WTC11 (cell line): ENCODE data around the gene MRPS14.

Experiments used
- CTCF ChIP-seq: fragments of 200-600 bp; IDR thresholded peaks from 2 replicates; pipeline ENCODE4 v1.8.0; 2022; ENCODE audit warnings: antibody characterized with exemption
- FOXP1 ChIP-seq: sonication (generic); formaldehyde crosslinking; IDR thresholded peaks from 2 replicates; pipeline ENCODE4 v1.8.0; 2022; ENCODE audit warnings: missing genetic modification reagents, mild to moderate bottlenecking, moderate library complexity, borderline replicate concordance
- HMGXB4 ChIP-seq: sonication (generic); formaldehyde crosslinking; IDR thresholded peaks from 2 replicates; pipeline ENCODE4 v1.8.1; 2023; ENCODE audit warnings: mild to moderate bottlenecking, moderate library complexity, missing genetic modification reagents
- IRF2 ChIP-seq: sonication (generic); formaldehyde crosslinking; IDR thresholded peaks from 2 replicates; pipeline ENCODE4 v1.8.0; 2022; ENCODE audit warnings: low read depth, missing genetic modification reagents, borderline replicate concordance
- MLX ChIP-seq: sonication (generic); formaldehyde crosslinking; IDR thresholded peaks from 2 replicates; pipeline ENCODE4 v1.8.1; 2023; ENCODE audit warnings: mild to moderate bottlenecking, missing genetic modification reagents, moderate library complexity
- PRDM15 ChIP-seq: sonication (generic); formaldehyde crosslinking; IDR thresholded peaks from 2 replicates; pipeline ENCODE4 v1.8.0; 2022; ENCODE audit warnings: missing genetic modification reagents
- ZBTB21 ChIP-seq: sonication (generic); formaldehyde crosslinking; IDR thresholded peaks from 2 replicates; pipeline ENCODE4 v1.8.1; 2023; ENCODE audit warnings: mild to moderate bottlenecking, missing genetic modification reagents, borderline replicate concordance
- ZNF219 ChIP-seq: sonication (generic); formaldehyde crosslinking; IDR thresholded peaks from 2 replicates; pipeline ENCODE4 v1.8.0; 2023; ENCODE audit warnings: missing genetic modification reagents, mild to moderate bottlenecking, borderline replicate concordance
- ZSCAN18 ChIP-seq: fragments of 250-450 bp; sonication (Bioruptor Pico); IDR thresholded peaks from 2 replicates; pipeline ENCODE4 v2.1.2; 2022; ENCODE audit warnings: mild to moderate bottlenecking, moderate library complexity
- TF ChIP-seq, protein P1 (sequence below): sonication (generic); formaldehyde crosslinking; IDR thresholded peaks from 2 replicates; pipeline ENCODE4 v1.8.1; 2022; ENCODE audit warnings: missing genetic modification reagents, borderline replicate concordance
- TF ChIP-seq, protein P2 (sequence below): sonication (generic); formaldehyde crosslinking; IDR thresholded peaks from 2 replicates; pipeline ENCODE4 v1.8.0; 2022; ENCODE audit warnings: mild to moderate bottlenecking, missing genetic modification reagents
- TF ChIP-seq, protein P3 (sequence below): sonication (generic); formaldehyde crosslinking; IDR thresholded peaks from 2 replicates; pipeline ENCODE4 v1.8.1; 2023; ENCODE audit warnings: mild to moderate bottlenecking, missing genetic modification reagents, borderline replicate concordance
- TF ChIP-seq, protein P4 (sequence below): sonication (generic); formaldehyde crosslinking; IDR thresholded peaks from 2 replicates; pipeline ENCODE4 v1.8.1; 2022; ENCODE audit warnings: low read depth, mild to moderate bottlenecking, moderate library complexity, missing genetic modification reagents, borderline replicate concordance
- TF ChIP-seq, protein P5 (sequence below): sonication (generic); formaldehyde crosslinking; conservative IDR thresholded peaks from 2 replicates; pipeline ENCODE4 v1.8.1; 2022; ENCODE audit warnings: mild to moderate bottlenecking, missing genetic modification reagents

DNA sequence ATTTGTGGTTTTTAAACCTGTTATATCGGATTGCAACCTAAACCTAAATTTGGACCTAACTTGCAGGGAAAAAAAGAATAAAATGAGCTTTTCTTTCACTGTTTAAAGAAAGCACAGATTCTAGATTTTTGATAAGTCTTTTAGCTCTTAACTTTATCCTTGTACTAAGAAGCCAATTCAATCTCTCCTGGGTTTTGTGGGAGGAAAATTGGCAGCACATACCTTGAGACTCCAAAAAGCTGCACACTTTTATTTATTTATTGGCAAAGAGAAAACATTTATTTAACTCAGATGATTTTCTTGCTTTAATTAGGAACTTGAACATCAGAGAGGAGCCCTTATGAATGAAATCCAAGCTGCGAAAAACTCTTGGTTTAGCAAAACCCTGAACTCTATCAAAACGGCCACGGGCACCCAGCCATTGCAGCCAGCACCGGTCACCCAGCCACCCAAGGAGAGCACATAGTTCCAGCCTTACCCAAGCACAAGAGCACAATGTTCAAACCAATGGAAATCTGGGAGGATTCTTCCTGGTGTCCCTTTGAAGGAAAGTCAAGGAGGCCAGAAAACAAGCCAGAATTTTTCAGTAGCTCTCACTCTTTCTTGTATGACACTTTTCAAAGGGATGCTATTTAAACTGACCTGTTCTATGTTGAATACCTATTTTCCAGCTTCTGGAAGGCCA lies 33.5 kb downstream of the MRPS14 start:
- TF ChIP-seq CTCF (no peak), IRF2 (CRISPR knock-in tag) (no peak), ZSCAN18 (CRISPR knock-in tag) (no peak), ZNF219 (CRISPR knock-in tag) (no peak), HMGXB4 (CRISPR knock-in tag) (no peak), FOXP1 (no peak), ZBTB21 (CRISPR knock-in tag) (no peak), MLX (CRISPR knock-in tag) (no peak), PRDM15 (CRISPR knock-in tag) (no peak)
- TF ChIP-seq, protein P1, sequence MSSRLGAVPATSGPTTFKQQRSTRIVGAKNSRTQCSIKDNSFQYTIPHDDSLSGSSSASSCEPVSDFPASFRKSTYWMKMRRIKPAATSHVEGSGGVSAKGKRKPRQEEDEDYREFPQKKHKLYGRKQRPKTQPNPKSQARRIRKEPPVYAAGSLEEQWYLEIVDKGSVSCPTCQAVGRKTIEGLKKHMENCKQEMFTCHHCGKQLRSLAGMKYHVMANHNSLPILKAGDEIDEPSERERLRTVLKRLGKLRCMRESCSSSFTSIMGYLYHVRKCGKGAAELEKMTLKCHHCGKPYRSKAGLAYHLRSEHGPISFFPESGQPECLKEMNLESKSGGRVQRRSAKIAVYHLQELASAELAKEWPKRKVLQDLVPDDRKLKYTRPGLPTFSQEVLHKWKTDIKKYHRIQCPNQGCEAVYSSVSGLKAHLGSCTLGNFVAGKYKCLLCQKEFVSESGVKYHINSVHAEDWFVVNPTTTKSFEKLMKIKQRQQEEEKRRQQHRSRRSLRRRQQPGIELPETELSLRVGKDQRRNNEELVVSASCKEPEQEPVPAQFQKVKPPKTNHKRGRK (CRISPR knock-in tag), result no peak
- TF ChIP-seq, protein P2, sequence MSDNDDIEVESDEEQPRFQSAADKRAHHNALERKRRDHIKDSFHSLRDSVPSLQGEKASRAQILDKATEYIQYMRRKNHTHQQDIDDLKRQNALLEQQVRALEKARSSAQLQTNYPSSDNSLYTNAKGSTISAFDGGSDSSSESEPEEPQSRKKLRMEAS, result no peak
- TF ChIP-seq, protein P3, sequence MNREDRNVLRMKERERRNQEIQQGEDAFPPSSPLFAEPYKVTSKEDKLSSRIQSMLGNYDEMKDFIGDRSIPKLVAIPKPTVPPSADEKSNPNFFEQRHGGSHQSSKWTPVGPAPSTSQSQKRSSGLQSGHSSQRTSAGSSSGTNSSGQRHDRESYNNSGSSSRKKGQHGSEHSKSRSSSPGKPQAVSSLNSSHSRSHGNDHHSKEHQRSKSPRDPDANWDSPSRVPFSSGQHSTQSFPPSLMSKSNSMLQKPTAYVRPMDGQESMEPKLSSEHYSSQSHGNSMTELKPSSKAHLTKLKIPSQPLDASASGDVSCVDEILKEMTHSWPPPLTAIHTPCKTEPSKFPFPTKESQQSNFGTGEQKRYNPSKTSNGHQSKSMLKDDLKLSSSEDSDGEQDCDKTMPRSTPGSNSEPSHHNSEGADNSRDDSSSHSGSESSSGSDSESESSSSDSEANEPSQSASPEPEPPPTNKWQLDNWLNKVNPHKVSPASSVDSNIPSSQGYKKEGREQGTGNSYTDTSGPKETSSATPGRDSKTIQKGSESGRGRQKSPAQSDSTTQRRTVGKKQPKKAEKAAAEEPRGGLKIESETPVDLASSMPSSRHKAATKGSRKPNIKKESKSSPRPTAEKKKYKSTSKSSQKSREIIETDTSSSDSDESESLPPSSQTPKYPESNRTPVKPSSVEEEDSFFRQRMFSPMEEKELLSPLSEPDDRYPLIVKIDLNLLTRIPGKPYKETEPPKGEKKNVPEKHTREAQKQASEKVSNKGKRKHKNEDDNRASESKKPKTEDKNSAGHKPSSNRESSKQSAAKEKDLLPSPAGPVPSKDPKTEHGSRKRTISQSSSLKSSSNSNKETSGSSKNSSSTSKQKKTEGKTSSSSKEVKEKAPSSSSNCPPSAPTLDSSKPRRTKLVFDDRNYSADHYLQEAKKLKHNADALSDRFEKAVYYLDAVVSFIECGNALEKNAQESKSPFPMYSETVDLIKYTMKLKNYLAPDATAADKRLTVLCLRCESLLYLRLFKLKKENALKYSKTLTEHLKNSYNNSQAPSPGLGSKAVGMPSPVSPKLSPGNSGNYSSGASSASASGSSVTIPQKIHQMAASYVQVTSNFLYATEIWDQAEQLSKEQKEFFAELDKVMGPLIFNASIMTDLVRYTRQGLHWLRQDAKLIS (CRISPR knock-in tag), result no peak
- TF ChIP-seq, protein P4, sequence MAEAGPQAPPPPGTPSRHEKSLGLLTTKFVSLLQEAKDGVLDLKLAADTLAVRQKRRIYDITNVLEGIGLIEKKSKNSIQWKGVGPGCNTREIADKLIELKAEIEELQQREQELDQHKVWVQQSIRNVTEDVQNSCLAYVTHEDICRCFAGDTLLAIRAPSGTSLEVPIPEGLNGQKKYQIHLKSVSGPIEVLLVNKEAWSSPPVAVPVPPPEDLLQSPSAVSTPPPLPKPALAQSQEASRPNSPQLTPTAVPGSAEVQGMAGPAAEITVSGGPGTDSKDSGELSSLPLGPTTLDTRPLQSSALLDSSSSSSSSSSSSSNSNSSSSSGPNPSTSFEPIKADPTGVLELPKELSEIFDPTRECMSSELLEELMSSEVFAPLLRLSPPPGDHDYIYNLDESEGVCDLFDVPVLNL (CRISPR knock-in tag), result no peak
- TF ChIP-seq, protein P5, sequence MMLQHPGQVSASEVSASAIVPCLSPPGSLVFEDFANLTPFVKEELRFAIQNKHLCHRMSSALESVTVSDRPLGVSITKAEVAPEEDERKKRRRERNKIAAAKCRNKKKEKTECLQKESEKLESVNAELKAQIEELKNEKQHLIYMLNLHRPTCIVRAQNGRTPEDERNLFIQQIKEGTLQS (CRISPR knock-in tag), result no peak
